ENCODE measurements around the gene CREBZF.
"Not testable (repeated sequence)": the region's sequence is repeated elsewhere in the genome, so short reads cannot be mapped to it uniquely, and the experiment has no call there.

The CREBZF gene

DNA sequence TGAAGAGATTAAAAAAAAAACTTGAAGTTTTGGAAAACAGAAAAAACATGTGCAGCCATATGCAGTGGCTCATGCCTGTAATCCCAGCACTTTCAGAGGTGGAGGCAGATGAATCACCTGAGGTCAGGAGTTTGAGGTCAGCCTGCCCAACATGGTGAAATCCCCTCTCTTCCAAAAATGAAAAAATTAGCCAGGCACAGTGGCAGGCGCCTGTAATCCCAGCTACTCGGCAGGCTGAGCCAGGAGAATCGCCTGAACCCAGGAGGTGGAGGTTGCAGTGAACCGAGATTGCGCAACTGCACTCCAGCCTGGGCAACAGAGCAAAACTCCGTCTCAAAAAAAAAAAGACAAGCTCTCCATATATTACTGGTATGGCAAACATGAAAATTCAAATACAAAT is 45.4 kb downstream of the CREBZF start:
- TF ChIP-seq ZNF70 (CRISPR knock-in tag; IDR thresholded peaks at IDR 0.05) (no peak), ESRRG (CRISPR knock-in tag; IDR thresholded peaks at IDR 0.05) (no peak), ZNF565 (CRISPR knock-in tag; conservative IDR thresholded peaks at IDR 0.05; ENCODE audit: low read depth) (no peak), GLIS3 (CRISPR knock-in tag; IDR thresholded peaks at IDR 0.05) (no peak), BACH2 (CRISPR knock-in tag; IDR thresholded peaks at IDR 0.05; ENCODE audit: borderline replicate concordance) (no peak), ZNF8 (CRISPR knock-in tag; IDR thresholded peaks at IDR 0.05) (no peak), SNAI2 (CRISPR knock-in tag; IDR thresholded peaks at IDR 0.05) (no peak), ZFP3 (CRISPR knock-in tag; IDR thresholded peaks at IDR 0.05) (no peak), ISL1 (CRISPR knock-in tag; IDR thresholded peaks at IDR 0.05) (no peak), RARB (CRISPR knock-in tag; IDR thresholded peaks at IDR 0.05) (no peak)
- TF ChIP-seq, protein P1, sequence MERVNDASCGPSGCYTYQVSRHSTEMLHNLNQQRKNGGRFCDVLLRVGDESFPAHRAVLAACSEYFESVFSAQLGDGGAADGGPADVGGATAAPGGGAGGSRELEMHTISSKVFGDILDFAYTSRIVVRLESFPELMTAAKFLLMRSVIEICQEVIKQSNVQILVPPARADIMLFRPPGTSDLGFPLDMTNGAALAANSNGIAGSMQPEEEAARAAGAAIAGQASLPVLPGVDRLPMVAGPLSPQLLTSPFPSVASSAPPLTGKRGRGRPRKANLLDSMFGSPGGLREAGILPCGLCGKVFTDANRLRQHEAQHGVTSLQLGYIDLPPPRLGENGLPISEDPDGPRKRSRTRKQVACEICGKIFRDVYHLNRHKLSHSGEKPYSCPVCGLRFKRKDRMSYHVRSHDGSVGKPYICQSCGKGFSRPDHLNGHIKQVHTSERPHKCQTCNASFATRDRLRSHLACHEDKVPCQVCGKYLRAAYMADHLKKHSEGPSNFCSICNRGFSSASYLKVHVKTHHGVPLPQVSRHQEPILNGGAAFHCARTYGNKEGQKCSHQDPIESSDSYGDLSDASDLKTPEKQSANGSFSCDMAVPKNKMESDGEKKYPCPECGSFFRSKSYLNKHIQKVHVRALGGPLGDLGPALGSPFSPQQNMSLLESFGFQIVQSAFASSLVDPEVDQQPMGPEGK (CRISPR knock-in tag; IDR thresholded peaks at IDR 0.05; ENCODE audit: borderline replicate concordance), result no peak
- TF ChIP-seq, protein P2, sequence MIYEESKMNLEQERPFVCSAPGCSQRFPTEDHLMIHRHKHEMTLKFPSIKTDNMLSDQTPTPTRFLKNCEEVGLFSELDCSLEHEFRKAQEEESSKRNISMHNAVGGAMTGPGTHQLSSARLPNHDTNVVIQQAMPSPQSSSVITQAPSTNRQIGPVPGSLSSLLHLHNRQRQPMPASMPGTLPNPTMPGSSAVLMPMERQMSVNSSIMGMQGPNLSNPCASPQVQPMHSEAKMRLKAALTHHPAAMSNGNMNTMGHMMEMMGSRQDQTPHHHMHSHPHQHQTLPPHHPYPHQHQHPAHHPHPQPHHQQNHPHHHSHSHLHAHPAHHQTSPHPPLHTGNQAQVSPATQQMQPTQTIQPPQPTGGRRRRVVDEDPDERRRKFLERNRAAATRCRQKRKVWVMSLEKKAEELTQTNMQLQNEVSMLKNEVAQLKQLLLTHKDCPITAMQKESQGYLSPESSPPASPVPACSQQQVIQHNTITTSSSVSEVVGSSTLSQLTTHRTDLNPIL (CRISPR knock-in tag; IDR thresholded peaks at IDR 0.05; ENCODE audit: low read depth), result no peak
- ATAC-seq, result no peak

DNA sequence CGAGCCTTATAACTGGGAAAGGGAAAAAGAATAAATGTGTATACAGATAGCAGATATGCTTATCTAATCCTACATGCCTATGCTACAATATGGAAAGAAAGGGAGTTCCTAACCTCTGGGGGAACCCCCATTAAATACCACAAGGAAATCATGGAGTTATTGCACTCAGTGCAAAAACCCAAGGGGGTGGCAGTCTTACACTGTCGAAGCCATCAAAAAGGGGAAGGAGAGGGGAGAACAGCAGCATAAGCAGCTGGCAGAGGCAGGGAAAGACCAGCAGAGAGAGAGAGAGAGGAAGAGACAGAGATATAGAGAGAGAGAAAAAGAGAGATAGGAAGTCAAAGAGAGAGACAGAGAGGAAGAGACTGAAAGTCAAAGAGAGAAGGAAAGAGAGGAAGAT is 53.3 kb downstream of the CREBZF start:
- not testable (repeated sequence) for ATAC-seq

Data from SK-N-SH treated with all-trans-retinoic acid at 6 μM for 48 hours (cell line).